Right cardiac atrium (tissue), 5 donors: ENCODE results near the gene BCL7B. TPM values are rescaled to one million over a fixed set of nuclear protein-coding genes. Genes with fewer than 3 reads are reported as not detected.
A peak's percentile ranks its signal among the peaks of the same experiment; 100 is the strongest.
"Not testable (repeated sequence)": the region's sequence is repeated elsewhere in the genome, so short reads cannot be mapped to it uniquely, and the experiment has no call there.

Experiments
- ATAC-seq, 2 donors: fragments of 200-7000 bp; cut with Tn5 transposase; one replicate each; pipeline versions ENCODE4 v1.8.0 to v1.9.1; 2020; ENCODE audit warnings: moderate library complexity in 2 of 2, mild to moderate bottlenecking in 1 of 2
- DNase-seq, 3 donors: peaks; one replicate each; pipeline ENCODE4 v3.0.0-alpha.2; 2020
- H3K27ac ChIP-seq: one replicate; pipeline ENCODE4 v1.5.1; 2013; ENCODE audit warnings: mild to moderate bottlenecking, low read length, control low read depth, moderate library complexity
- H3K27me3 ChIP-seq: one replicate; pipeline ENCODE4 v1.6.1; 2013; ENCODE audit not compliant: control insufficient read depth, insufficient read depth
- H3K4me1 ChIP-seq: one replicate; pipeline ENCODE4 v1.6.1; 2013; ENCODE audit warnings: low read length; ENCODE audit not compliant: control insufficient read depth, insufficient read depth
- H3K4me3 ChIP-seq: one replicate; pipeline ENCODE4 v1.5.1; 2013; ENCODE audit warnings: low read length, control low read depth
- H3K9me3 ChIP-seq: one replicate; pipeline ENCODE4 v1.6.1; 2013; ENCODE audit warnings: low read length; ENCODE audit not compliant: control insufficient read depth
- WGBS: extraction: QIAGEN DNeasy Blood & Tissue Kit; methylation state at CpG from one replicate; pipeline ENCODE4 v1.1.7; 2013; 5-methylcytosine and 5-hydroxymethylcytosine counted together
- intact Hi-C, 4 donors: fragments of 100-400 bp; cut with DNase I; formaldehyde crosslinking; loops; one replicate each; pipeline versions ENCODE4 v1.11.0 to v1.14.0; 2022 to 2023
- polyA plus RNA-seq: library from polyadenylated mRNA; stranded (reverse); fragments of 200-250 nt; gene quantifications from one replicate; pipeline ENCODE4 v1.2.3, GENCODE V29; 2013
- total RNA-seq, 4 donors: library from RNA; stranded (reverse); fragmentation: NEBNext Ultra II Directional; extraction: Animal tissue kit (Norgen Biotek cat#: 25700); gene quantifications; one replicate each; pipeline ENCODE4 v1.2.1, GENCODE V29; 2021
- donor health status: healthy with polysubstance abuse.
- donor health status: DM: no; HTN: yes; CAD: no.
- donor health status: DM: no; HTN: no; CAD: no.
- donor health status: DM: no; HTN: yes; CAD: no; lungs with severe emphysema.
- donor health status: DM: yes; HTN: yes; CAD: no.

BCL7B gene
- total and polyA plus RNA-seq, 5 donors = 75.5 to 83.9 (median 78.5) TPM

GRCh38 chr7:73593207-73594045 is 35.9 kb upstream of the BCL7B start:
- intact Hi-C loops = no loop called here
- 72% methylated on average over 14 of the region's 14 CpGs for WGBS
- DNase-seq (peak in 2 of 3 donors; percentile 35 to 41), ATAC-seq (no peak)
- Histone ChIP-seq H3K4me1 (no peaks in the 10 kb centered on the region), H3K4me3 (no peak overlapping the region), H3K27me3 (no peaks in the 10 kb centered on the region), H3K9me3 (no peaks in the 10 kb centered on the region), H3K27ac (no peak overlapping the region)

GRCh38 chr7:73586911-73587310 is 29.4 kb upstream of the BCL7B start:
- DNase-seq (no peak), ATAC-seq (no peak)
- intact Hi-C loops = no loop called here
- peaks cover 2% of the 10 kb centered on the region for H3K9me3 ChIP-seq
- H3K27me3 ChIP-seq = no peaks in the 10 kb centered on the region
- H3K4me3 ChIP-seq = no peak overlapping the region
- WGBS = 93% methylated on average over 12 of the region's 12 CpGs
- H3K27ac ChIP-seq = no peak overlapping the region
- peaks cover 3% of the 10 kb centered on the region for H3K4me1 ChIP-seq

GRCh38 chr7:73585196-73585595 is 27.7 kb upstream of the BCL7B start:
- intact Hi-C loops = no loop called here
- Histone ChIP-seq H3K4me3 (no peak overlapping the region), H3K27ac (no peak overlapping the region), H3K4me1 (peaks cover 3% of the 10 kb centered on the region), H3K9me3 (peaks cover 2% of the 10 kb centered on the region), H3K27me3 (no peaks in the 10 kb centered on the region)
- ATAC-seq (no peak), DNase-seq (no peak)
- WGBS = 66% methylated on average over 2 of the region's 2 CpGs

GRCh38 chr7:73582664-73583202 is 25.2 kb upstream of the BCL7B start:
- Histone ChIP-seq H3K27me3 (no peaks in the 10 kb centered on the region), H3K27ac (no peak overlapping the region), H3K9me3 (no peaks in the 10 kb centered on the region), H3K4me1 (peaks cover under 1% of the 10 kb centered on the region), H3K4me3 (no peak overlapping the region)
- 91% methylated on average over 6 of the region's 6 CpGs for WGBS
- ATAC-seq (no peak), DNase-seq (no peak)
- intact Hi-C loops = no loop called here

GRCh38 chr7:73581006-73581405 is 23.5 kb upstream of the BCL7B start:
- WGBS = 88% methylated on average over 9 of the region's 9 CpGs
- intact Hi-C loops, H3K9me3 ChIP-seq, H3K4me1 ChIP-seq, H3K27me3 ChIP-seq, DNase-seq, H3K27ac ChIP-seq, ATAC-seq, H3K4me3 ChIP-seq: not testable (repeated sequence)

- peaks cover 3% of the 10 kb centered on the region for H3K4me1 ChIP-seq
- intact Hi-C loops = no loop called here
- peak; percentile 98 to 100 (median 99) for DNase-seq
- peak within 1 kb of the TSS; percentile 87 for H3K27ac ChIP-seq
- ATAC-seq = peak; percentile 96 to 98
- H3K27me3 ChIP-seq = no peaks in the 10 kb centered on the region
- H3K4me3 ChIP-seq = peak within 1 kb of the TSS; percentile 76
- under 1% methylated on average over 75 of the region's 75 CpGs for WGBS
- no peaks in the 10 kb centered on the region for H3K9me3 ChIP-seq
Measured at GRCh38 chr7:73578342-73579128, 21.0 kb upstream of the BCL7B start, which contains the start of gene TBL2. TSS of gene TBL2 (minus strand) at chr7:73578579. CDS start at chr7:73578549, 30 bp downstream.

GRCh38 chr7:73577627-73578341 is 20.3 kb upstream of the BCL7B start:
- intact Hi-C loops = no loop called here
- Histone ChIP-seq H3K27me3 (no peaks in the 10 kb centered on the region), H3K4me1 (peaks cover 3% of the 10 kb centered on the region), H3K27ac (peak overlapping the region; percentile 22), H3K4me3 (peak overlapping the region; percentile 76), H3K9me3 (no peaks in the 10 kb centered on the region)
- WGBS = 9% methylated on average over 32 of the region's 32 CpGs
- ATAC-seq (peak in 1 of 2 donors; percentile 29), DNase-seq (peak in 2 of 3 donors; percentile 49 to 73)

GRCh38 chr7:73573791-73574190 is 16.3 kb upstream of the BCL7B start:
- Histone ChIP-seq H3K4me1 (peaks cover 3% of the 10 kb centered on the region), H3K27me3 (no peaks in the 10 kb centered on the region), H3K27ac (no peak overlapping the region), H3K9me3 (no peaks in the 10 kb centered on the region), H3K4me3 (no peak overlapping the region)
- ATAC-seq (no peak), DNase-seq (no peak)
- intact Hi-C loops = no loop called here
- 96% methylated on average over 11 of the region's 11 CpGs for WGBS

GRCh38 chr7:73573276-73573675 is 15.8 kb upstream of the BCL7B start:
- Histone ChIP-seq H3K27me3 (no peaks in the 10 kb centered on the region), H3K27ac (no peak overlapping the region), H3K4me3 (no peak overlapping the region), H3K4me1 (peaks cover 3% of the 10 kb centered on the region), H3K9me3 (no peaks in the 10 kb centered on the region)
- DNase-seq (no peak), ATAC-seq (no peak)
- WGBS = 90% methylated on average over 9 of the region's 9 CpGs
- intact Hi-C loops = no loop called here

GRCh38 chr7:73572767-73573186 is 15.3 kb upstream of the BCL7B start:
- intact Hi-C loops = no loop called here
- 64% methylated on average over 6 of the region's 6 CpGs for WGBS
- no peak overlapping the region for H3K4me3 ChIP-seq
- DNase-seq (no peak), ATAC-seq (no peak)
- no peaks in the 10 kb centered on the region for H3K27me3 ChIP-seq
- no peaks in the 10 kb centered on the region for H3K9me3 ChIP-seq
- no peak overlapping the region for H3K27ac ChIP-seq
- H3K4me1 ChIP-seq = peaks cover 3% of the 10 kb centered on the region
